Activated CD8-positive, alpha-beta T cell treated with anti-CD3 and anti-CD28 coated beads for 36 hours (primary cell): ENCODE results near the gene IREB2. TPM values are rescaled to one million over a fixed set of nuclear protein-coding genes. Genes with fewer than 3 reads are reported as not detected.

Source experiments
- ATAC-seq: fragments of 200-7000 bp; cut with Tn5 transposase; one replicate; pipeline ENCODE4 v1.10.0; 2021; ENCODE audit warnings: mild to moderate bottlenecking, moderate library complexity
- CTCF ChIA-PET: fragments of 350-600 bp; sonication (Branson Sonifier 250); formaldehyde crosslinking; loops from one replicate; lab custom pipeline; 2021; ENCODE audit warnings: antibody characterized with exemption; lab: Charles Lee
- POLR2A ChIA-PET: fragments of 350-600 bp; sonication (Branson Sonifier 250); formaldehyde crosslinking; loops from one replicate; lab custom pipeline; 2021; ENCODE audit warnings: antibody characterized with exemption; lab: Charles Lee
- DNase-seq: peaks from one replicate; pipeline ENCODE4 v3.0.0-alpha.2; 2020
- H3K27ac Mint-ChIP-seq: one replicate; pipeline ENCODE4 v1.8.0; 2021; ENCODE audit warnings: mild to moderate bottlenecking, mixed read lengths
- H3K27me3 Mint-ChIP-seq: one replicate; pipeline ENCODE4 v1.8.0; 2021; ENCODE audit warnings: mixed read lengths
- H3K36me3 Mint-ChIP-seq: one replicate; pipeline ENCODE4 v1.8.0; 2021; ENCODE audit warnings: low read depth, mixed read lengths
- H3K4me1 Mint-ChIP-seq: one replicate; pipeline ENCODE4 v1.8.0; 2021; ENCODE audit warnings: low read depth, mixed read lengths
- H3K4me3 Mint-ChIP-seq: one replicate; pipeline ENCODE4 v1.8.0; 2021; ENCODE audit warnings: mild to moderate bottlenecking, moderate library complexity, mixed read lengths
- H3K9me3 Mint-ChIP-seq: one replicate; pipeline ENCODE4 v1.8.0; 2021; ENCODE audit warnings: mixed read lengths
- CTCF ChIP-seq: fragments of 200-600 bp; IDR thresholded peaks from one replicate; pipeline ENCODE4 v1.8.0; 2022; ENCODE audit warnings: antibody characterized with exemption, mild to moderate bottlenecking
- intact Hi-C: fragments of 100-400 bp; cut with micrococcal nuclease; formaldehyde crosslinking; loops from one replicate; pipeline ENCODE4 v1.10.0; 2022
- total RNA-seq, 2 experiments: library from RNA; stranded (reverse); gene quantifications; one replicate each; pipeline ENCODE4 v1.2.3, GENCODE V29; 2021

IREB2 gene
- total RNA-seq, 2 experiments from 2014 or later, result 68.2 to 78.7 TPM

GRCh38 chr15:78450285-78450858 lies 12.4 kb downstream of the IREB2 start:
- no peak for TF ChIP-seq CTCF
- no peak for DNase-seq
- ChIA-PET POLR2A (interaction anchor here (0.6 to 1.5 kb wide), 7 partner anchors 9 to 99 kb away, joined by 3 to 7 read pairs (median 4); partner anchors contain the start of genes IREB2 and PSMA4), CTCF (interaction anchor here (1.1 to 1.4 kb wide), 3 partner anchors 10 to 218 kb away, joined by 3 to 5 read pairs (median 4); no protein-coding TSS in a partner anchor)
- intact Hi-C loops, result no loop called here
- Mint-ChIP-seq H3K9me3 (no peaks in the 10 kb centered on the region), H3K4me3 (no peak overlapping the region), H3K27ac (no peak overlapping the region), H3K27me3 (no peaks in the 10 kb centered on the region), H3K4me1 (peaks cover 62% of the 10 kb centered on the region), H3K36me3 (peaks cover 48% of the 10 kb centered on the region)
- no peak for ATAC-seq

- ATAC-seq, result no peak
- DNase-seq, result no peak
- Mint-ChIP-seq H3K27me3 (no peaks in the 10 kb centered on the region), H3K27ac (peak overlapping the region; percentile 32), H3K9me3 (no peaks in the 10 kb centered on the region), H3K4me3 (no peak overlapping the region), H3K36me3 (peaks cover 36% of the 10 kb centered on the region), H3K4me1 (peaks cover 65% of the 10 kb centered on the region)
- CTCF ChIA-PET, result no interaction called here
- intact Hi-C loops, result no loop called here
- POLR2A ChIA-PET, result no interaction called here
- no peak for TF ChIP-seq CTCF
Observed at GRCh38 chr15:78452485-78452884, 14.5 kb downstream of the IREB2 start.

- peaks cover 35% of the 10 kb centered on the region for H3K36me3 Mint-ChIP-seq
- intact Hi-C loops, result no loop called here
- peaks cover 69% of the 10 kb centered on the region for H3K4me1 Mint-ChIP-seq
- no peaks in the 10 kb centered on the region for H3K9me3 Mint-ChIP-seq
- ATAC-seq (no peak), DNase-seq (no peak)
- ChIA-PET CTCF (interaction anchor here (0.8 kb wide), 1 partner anchor 13 kb away, joined by 3 read pairs; no protein-coding TSS in a partner anchor), POLR2A (no interaction called here)
- peak overlapping the region; percentile 55 for H3K27ac Mint-ChIP-seq
- no peaks in the 10 kb centered on the region for H3K27me3 Mint-ChIP-seq
- H3K4me3 Mint-ChIP-seq, result no peak overlapping the region
- no peak for TF ChIP-seq CTCF
Observed at GRCh38 chr15:78453447-78453846, 15.4 kb downstream of the IREB2 start.

GRCh38 chr15:78454992-78455391 lies 17.0 kb downstream of the IREB2 start:
- Mint-ChIP-seq H3K27me3 (no peaks in the 10 kb centered on the region), H3K36me3 (peaks cover 35% of the 10 kb centered on the region), H3K9me3 (no peaks in the 10 kb centered on the region), H3K27ac (peak overlapping the region; percentile 21), H3K4me1 (peaks cover 71% of the 10 kb centered on the region), H3K4me3 (no peak overlapping the region)
- ChIA-PET POLR2A (no interaction called here), CTCF (no interaction called here)
- TF ChIP-seq CTCF, result no peak
- DNase-seq, result no peak
- ATAC-seq, result no peak
- intact Hi-C loops, result no loop called here

- ATAC-seq (no peak), DNase-seq (no peak)
- Mint-ChIP-seq H3K4me1 (peaks cover 70% of the 10 kb centered on the region), H3K4me3 (no peak overlapping the region), H3K36me3 (peaks cover 29% of the 10 kb centered on the region), H3K27ac (no peak overlapping the region), H3K27me3 (no peaks in the 10 kb centered on the region), H3K9me3 (no peaks in the 10 kb centered on the region)
- no peak for TF ChIP-seq CTCF
- POLR2A ChIA-PET, result no interaction called here
- intact Hi-C loops, result no loop called here
- CTCF ChIA-PET, result no interaction called here
Observed at GRCh38 chr15:78455749-78456148, 17.7 kb downstream of the IREB2 start.
